Keratinocyte (primary cell): ENCODE data around the gene MMGT1. TPM values are rescaled to one million over a fixed set of nuclear protein-coding genes. Genes with fewer than 3 reads are reported as not detected.

Experiments used
- DNase-seq: peaks from one replicate; pipeline ENCODE4 v3.0.0-alpha.2; 2011; ENCODE audit warnings: low read depth, missing footprints, low spot score
- FAIRE-seq: peaks from 2 replicates; lab custom pipeline; 2011; peaks lifted over from hg19 to GRCh38; lab: Jason Lieb, UNC
- H2AFZ ChIP-seq: 2 replicates; pipeline ENCODE4 v1.6.0; 2012; ENCODE audit warnings: low read length, control low read depth, inconsistent platforms; ENCODE audit not compliant: control insufficient read depth
- H3K27ac ChIP-seq: 2 replicates; pipeline ENCODE4 v1.5.1; 2011; ENCODE audit warnings: low read length; ENCODE audit not compliant: control insufficient read depth, insufficient read depth
- H3K27me3 ChIP-seq: 3 replicates; pipeline ENCODE4 v1.6.0; 2011; ENCODE audit warnings: low read length; ENCODE audit not compliant: control insufficient read depth, insufficient read depth; ENCODE audit errors: extremely low read depth
- H3K36me3 ChIP-seq, 2 experiments: 2 replicates in 1 of 2; 3 replicates in 1 of 2; pipeline ENCODE4 v1.5.1; 2011; ENCODE audit warnings: low read length in 2 of 2, mild to moderate bottlenecking in 1 of 2; ENCODE audit not compliant: control insufficient read depth in 2 of 2, insufficient read depth in 2 of 2; ENCODE audit errors: extremely low read depth in 1 of 2
- H3K4me1 ChIP-seq: 3 replicates; pipeline ENCODE4 v1.5.1; 2011; ENCODE audit warnings: low read length; ENCODE audit not compliant: control insufficient read depth, insufficient read depth; ENCODE audit errors: extremely low read depth
- H3K4me2 ChIP-seq: 3 replicates; pipeline ENCODE4 v1.6.0; 2011; ENCODE audit warnings: low read depth, low read length; ENCODE audit not compliant: control insufficient read depth, insufficient read depth; ENCODE audit errors: extremely low read depth
- H3K4me3 ChIP-seq, 3 experiments: fragments of 200-600 bp in 1 of 3; sonication (generic) in 1 of 3; 2 replicates in 2 of 3; 3 replicates in 1 of 3; pipeline ENCODE4 v1.5.1; 2011 to 2016; ENCODE audit warnings: low read length in 3 of 3, mild to moderate bottlenecking in 3 of 3, control low read depth in 2 of 3, inconsistent platforms in 1 of 3, low read depth in 1 of 3, mixed read lengths in 1 of 3, mixed run types in 1 of 3, moderate library complexity in 1 of 3; ENCODE audit not compliant: control insufficient read depth in 2 of 3, insufficient read depth in 2 of 3; ENCODE audit errors: extremely low read depth in 1 of 3
- H3K79me2 ChIP-seq: 2 replicates; pipeline ENCODE4 v1.6.0; 2012; ENCODE audit warnings: low read length; ENCODE audit not compliant: control insufficient read depth, insufficient read depth
- H3K9ac ChIP-seq: 3 replicates; pipeline ENCODE4 v1.6.0; 2011; ENCODE audit warnings: low read length; ENCODE audit not compliant: control insufficient read depth, insufficient read depth; ENCODE audit errors: extremely low read depth
- H3K9me1 ChIP-seq: 3 replicates; pipeline ENCODE4 v1.6.0; 2011; ENCODE audit warnings: low read length; ENCODE audit not compliant: control insufficient read depth, insufficient read depth; ENCODE audit errors: extremely low read depth
- H3K9me3 ChIP-seq: 2 replicates; pipeline ENCODE4 v1.5.1; 2012; ENCODE audit warnings: low read depth, low read length; ENCODE audit not compliant: control insufficient read depth
- H4K20me1 ChIP-seq: 3 replicates; pipeline ENCODE4 v1.6.0; 2011; ENCODE audit warnings: low read length; ENCODE audit not compliant: control insufficient read depth, insufficient read depth; ENCODE audit errors: extremely low read depth
- CTCF ChIP-seq, 3 experiments: IDR thresholded peaks in 1 of 3; conservative IDR thresholded peaks in 1 of 3; optimal IDR thresholded peaks in 1 of 3; 2 replicates in 2 of 3; 3 replicates in 1 of 3; pipeline versions ENCODE3 to v1.5.1; 2011; ENCODE audit warnings: low read length in 3 of 3, mild to moderate bottlenecking in 3 of 3, moderate library complexity in 2 of 3, control low read depth in 1 of 3, inconsistent platforms in 1 of 3; ENCODE audit not compliant: insufficient read depth in 2 of 3; ENCODE audit errors: extremely low read depth in 1 of 3
- EZH2 ChIP-seq: IDR thresholded peaks from one replicate; pipeline ENCODE4 v1.6.1; 2012; ENCODE audit warnings: inconsistent platforms, mild to moderate bottlenecking, low read length, moderate library complexity
- dilution Hi-C: fragments of 300-500 bp; cut with MboI; formaldehyde crosslinking; loops from one replicate; pipeline ENCODE4 v1.7.0; 2020; ENCODE audit warnings: low sequenced_read_pairs; ENCODE audit not compliant: extremely low pct_ligation_motif_present
- polyA plus RNA-seq, 5 experiments: library from polyadenylated mRNA; depleted of rRNA in 3 of 5; stranded (reverse) in 3 of 5; stranded (forward) in 1 of 5; unstranded in 1 of 5; fragments of >200 nt; gene quantifications; 1 replicate in 1 of 5; 2 replicates in 3 of 5; 3 replicates in 1 of 5; pipeline versions ENCODE4 v1.2.1 to v1.2.3, GENCODE V29; 2011 to 2012; ENCODE audit warnings: missing spikeins in 2 of 5, low read depth in 1 of 5, low replicate concordance in 1 of 5

The MMGT1 gene
- polyA plus RNA-seq, 1 donor (not counting 4 experiments of a cell fraction or from before 2014, with no cell fraction given): 19.8 TPM

GRCh38 chrX:135982860-135983259, 9.1 kb upstream of the MMGT1 start:
- TF ChIP-seq CTCF (optimal IDR thresholded peaks at IDR 0.05 in 1 of 3, IDR thresholded peaks at IDR 0.05 in 1 of 3, conservative IDR thresholded peaks at IDR 0.05 in 1 of 3; ENCODE audit: extremely low read depth in 1 of 3, insufficient read depth in 2 of 3, low read length in 3 of 3) (no peak), EZH2 (no peak)
- Histone ChIP-seq H3K4me1 (peaks cover 8% of the 10 kb centered on the region), H3K27me3 (no peaks in the 10 kb centered on the region), H3K9ac (no peak overlapping the region), H3K4me3 (no peak overlapping the region), H4K20me1 (no peaks in the 10 kb centered on the region), H3K9me3 (no peaks in the 10 kb centered on the region), H3K27ac (no peak overlapping the region), H3K36me3 (no peaks in the 10 kb centered on the region), H2AFZ (no peak overlapping the region), H3K79me2 (peaks cover 16% of the 10 kb centered on the region), H3K9me1 (no peaks in the 10 kb centered on the region), H3K4me2 (no peak overlapping the region)
- DNase-seq (no peak), FAIRE-seq (no peak)
- dilution Hi-C loops: no loop called here

GRCh38 chrX:135981668-135982067, 7.9 kb upstream of the MMGT1 start:
- Histone ChIP-seq H3K9me1 (no peaks in the 10 kb centered on the region), H3K4me1 (peaks cover 8% of the 10 kb centered on the region), H3K9ac (no peak overlapping the region), H3K9me3 (no peaks in the 10 kb centered on the region), H3K4me2 (no peak overlapping the region), H3K27ac (no peak overlapping the region), H2AFZ (no peak overlapping the region), H3K27me3 (no peaks in the 10 kb centered on the region), H4K20me1 (no peaks in the 10 kb centered on the region), H3K36me3 (no peaks in the 10 kb centered on the region), H3K4me3 (no peak overlapping the region), H3K79me2 (peaks cover 11% of the 10 kb centered on the region)
- FAIRE-seq (no peak), DNase-seq (no peak)
- dilution Hi-C loops: no loop called here
- no peak for TF ChIP-seq CTCF (optimal IDR thresholded peaks at IDR 0.05 in 1 of 3, IDR thresholded peaks at IDR 0.05 in 1 of 3, conservative IDR thresholded peaks at IDR 0.05 in 1 of 3; ENCODE audit: extremely low read depth in 1 of 3, insufficient read depth in 2 of 3, low read length in 3 of 3)
- TF ChIP-seq EZH2: no peak
